GM19463 (cell line): ENCODE results near the gene DAO.
A peak's percentile ranks its signal among the peaks of the same experiment; 100 is the strongest.
"Not testable (repeated sequence)": the region's sequence is repeated elsewhere in the genome, so short reads cannot be mapped to it uniquely, and the experiment has no call there.

Experiments
- ATAC-seq: cut with Tn5 transposase; IDR thresholded peaks from one replicate; pipeline ENCODE4 v1.9.1; 2021; ENCODE audit warnings: mild to moderate bottlenecking, moderate library complexity; ENCODE audit not compliant: unreplicated experiment

Gene DAO

DNA sequence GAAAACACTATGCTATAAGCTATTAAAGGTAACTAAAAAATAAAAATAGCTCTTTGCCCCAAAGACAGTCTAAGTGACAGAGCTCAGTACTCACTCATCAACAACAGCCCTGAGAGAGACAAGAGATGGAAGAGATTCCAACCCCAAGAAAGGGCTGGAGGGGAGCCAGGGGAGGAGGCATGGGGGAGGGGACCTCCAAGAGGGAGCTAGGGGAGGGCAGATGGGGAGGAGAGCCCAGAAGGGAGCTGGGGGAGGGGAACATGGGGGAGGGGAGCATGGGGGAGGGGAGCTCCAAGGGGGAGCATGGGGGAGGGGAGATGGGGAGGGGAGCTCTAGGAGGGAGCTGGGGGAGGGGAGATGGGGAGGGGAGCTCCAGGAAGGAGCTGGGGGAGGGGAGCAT lies 30.2 kb upstream of the DAO start:
- no peak for ATAC-seq

DNA sequence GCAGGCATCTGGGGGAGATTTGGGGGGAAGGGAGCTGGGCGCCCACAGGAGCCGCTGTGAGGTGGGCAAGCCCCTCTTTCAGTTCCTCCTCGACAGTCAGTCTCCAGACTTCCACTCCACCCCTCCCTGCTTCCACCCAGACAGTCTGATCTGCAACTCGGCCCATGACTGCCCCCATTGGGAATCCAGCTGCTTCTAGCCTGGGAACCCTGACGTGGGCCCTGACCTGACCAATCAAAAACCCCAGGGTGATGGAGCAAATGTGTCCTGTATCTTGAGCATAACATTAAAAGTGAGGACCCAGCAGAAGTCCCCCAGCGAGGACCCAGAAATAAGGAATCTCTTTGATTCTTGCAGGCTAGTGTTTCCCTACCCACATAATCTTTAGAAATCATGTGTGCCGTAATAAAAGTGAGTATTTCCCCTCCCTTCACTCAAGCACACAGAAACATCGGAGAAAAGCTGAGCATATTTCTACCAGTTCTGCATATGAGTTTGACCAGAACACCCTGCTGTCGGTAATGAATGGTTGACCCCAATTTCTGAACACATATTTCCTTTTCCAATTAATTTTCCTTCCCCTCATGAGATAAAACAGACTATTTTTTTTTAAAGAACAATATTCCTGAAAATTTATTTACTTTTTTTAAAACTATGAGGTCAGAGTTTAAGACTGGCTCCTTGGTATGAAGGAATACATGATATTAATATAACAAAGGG lies 28.9 kb upstream of the DAO start:
- peak; percentile 72 for ATAC-seq

DNA sequence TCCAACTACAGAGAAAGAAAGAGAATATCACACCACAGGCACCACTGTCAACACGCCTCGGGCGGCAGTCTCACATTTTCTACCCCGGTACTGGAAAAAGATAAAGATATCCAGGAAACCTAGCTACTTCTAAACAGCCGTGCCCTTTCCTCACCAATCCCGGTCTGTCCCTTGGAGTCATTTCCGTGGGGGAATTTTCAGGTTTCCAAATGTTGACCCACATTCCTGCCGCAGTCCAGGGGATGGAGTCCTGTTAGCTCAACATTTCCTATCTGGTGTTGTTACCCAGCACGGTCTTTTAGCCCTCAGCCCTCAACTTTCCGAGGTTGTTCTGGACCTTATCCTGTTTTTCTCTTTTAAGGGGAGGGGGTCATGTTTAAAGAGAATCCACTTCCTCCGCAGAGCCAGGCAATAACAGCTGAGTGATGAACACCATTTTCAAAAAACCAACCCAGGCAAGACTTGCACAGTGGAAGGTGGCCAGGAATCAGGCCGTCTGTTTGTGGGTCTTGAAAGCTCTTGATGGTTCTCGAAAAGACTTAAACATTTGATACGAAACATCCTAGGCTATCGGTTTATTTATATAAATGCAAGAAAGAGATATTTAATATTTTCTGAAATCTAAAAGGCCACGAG lies 27.1 kb upstream of the DAO start:
- no peak for ATAC-seq

DNA sequence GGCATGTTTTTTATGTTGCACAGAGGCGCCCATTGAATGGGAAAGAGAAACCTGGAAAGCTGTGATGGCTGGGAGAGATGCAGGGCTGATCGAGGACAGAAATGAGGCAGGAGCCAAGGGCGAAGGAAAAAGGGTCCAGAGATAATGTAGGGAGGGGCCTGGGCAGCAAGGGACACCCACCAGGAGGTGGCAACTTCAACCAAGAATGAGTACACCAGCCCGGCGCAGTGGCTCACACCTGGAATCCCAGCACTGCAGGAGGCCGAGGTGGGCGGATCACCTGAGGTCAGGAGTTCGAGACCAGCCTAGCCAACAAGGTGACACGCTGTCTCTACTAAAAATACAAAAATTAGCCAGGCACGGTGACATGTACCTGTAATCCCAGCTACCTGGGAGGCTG lies 26.5 kb upstream of the DAO start:
- ATAC-seq, result no peak

DNA sequence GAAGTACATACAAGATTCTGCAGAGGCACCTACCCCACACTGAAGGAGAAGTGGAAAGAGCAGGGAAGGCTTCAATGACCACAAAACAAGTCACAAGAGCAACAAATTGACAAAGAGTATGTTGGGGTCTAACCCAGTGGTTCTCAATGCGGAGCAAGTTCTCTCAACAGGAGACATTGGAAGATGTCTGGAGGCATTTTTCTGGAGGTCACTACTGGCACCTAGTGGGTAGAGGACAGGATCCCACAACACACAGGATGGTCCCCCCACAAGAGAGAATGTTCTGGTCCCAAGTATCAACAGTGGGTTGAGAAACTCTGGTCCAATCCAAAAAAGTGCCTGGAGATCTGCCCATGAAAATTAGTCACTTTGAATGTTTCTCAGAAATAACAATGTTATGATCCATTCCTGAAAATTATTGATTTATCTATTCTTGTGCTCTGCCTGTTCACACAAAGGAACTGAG lies 25.9 kb upstream of the DAO start:
- no peak for ATAC-seq

DNA sequence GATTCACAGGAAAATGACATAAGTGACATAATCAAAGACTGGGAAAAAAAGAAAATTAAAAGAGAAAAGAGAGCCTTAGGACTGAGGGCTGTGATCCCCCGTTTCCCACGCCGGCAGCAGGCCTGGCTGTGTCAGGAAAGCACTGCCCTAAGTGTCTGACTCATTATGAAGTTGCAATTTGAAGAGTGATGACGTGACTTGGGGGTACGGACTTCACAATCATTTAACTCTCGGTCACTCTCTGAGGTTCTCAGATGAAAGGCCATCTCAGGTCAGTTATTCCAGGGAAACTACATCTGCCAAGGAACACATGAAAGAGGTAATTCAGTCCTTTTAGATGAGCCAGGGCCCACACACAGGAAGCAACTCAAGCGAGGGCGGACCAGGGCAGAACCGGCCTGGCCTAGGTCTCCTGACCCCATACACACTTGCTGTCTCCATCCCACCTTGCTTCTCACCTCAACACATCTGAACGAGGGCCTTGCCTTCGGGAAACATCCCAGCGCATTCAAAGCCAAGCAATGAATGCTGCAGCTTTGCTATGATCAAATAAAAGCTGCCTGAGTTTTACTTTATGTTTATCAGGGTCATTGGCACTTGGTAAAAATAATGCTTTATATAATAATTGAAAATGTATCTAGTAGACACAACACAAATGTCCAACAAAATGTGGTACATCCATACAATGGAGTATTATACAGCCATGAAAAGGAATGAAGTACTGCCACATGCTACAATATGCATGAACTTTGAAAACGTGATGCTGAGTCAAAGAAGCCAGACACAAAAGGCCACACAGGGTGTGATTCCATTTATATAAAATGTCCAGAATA lies 25.2 kb upstream of the DAO start:
- no peak for ATAC-seq

DNA sequence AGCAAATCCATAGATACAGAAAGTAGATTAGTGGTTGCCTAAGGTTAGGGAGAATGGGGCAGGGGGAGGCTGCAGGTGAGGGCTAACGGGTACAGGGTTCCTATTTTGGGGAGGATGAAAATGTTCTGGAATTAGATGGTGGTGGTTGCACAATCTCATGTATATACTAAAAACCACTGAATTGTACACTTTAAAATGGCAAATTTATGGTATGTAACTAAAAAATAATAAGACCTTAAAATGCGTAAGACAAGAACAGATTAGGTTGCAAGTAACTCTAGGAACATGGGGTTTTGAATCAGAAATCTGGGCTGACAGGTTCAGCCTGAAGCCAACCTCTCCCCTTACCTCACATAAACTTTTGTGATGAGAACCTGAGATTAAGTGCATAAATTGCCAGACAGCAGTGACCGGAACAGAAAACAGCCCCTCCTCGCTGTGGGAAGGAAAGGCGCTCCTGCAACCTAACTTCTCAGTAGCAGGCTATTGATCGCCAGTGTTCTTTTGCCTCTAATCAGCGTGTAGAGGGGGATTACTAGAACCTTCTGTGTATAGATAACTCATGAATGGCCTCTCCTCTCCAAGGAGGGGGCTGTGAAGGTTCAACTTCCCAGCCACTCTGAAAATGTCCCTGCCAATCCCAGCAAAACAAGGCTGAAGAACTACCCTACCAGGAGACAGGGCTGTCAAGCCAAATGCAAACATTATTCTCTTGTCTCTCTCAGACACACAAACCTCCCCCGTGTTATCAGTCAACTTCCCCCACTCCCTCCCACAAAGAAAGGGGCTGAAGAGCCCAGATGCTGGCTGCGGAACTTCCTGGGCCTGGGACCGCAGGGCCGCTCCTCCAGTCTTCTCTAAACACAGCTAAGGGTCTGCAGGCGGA lies 24.4 kb upstream of the DAO start:
- ATAC-seq, result no peak

DNA sequence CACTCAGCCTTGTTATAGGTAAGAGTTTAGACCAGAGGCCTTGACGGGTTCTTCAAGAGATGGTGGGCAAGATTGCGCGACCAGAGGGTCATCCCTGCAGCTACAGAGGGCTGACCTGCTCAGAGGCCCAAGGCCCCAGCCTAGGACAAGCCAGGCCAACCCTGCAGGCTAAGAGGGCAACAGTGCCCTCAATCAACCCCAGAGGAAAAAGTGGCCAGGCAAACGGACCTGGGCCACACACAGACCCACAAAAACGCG lies 23.8 kb upstream of the DAO start:
- ATAC-seq, result no peak

DNA sequence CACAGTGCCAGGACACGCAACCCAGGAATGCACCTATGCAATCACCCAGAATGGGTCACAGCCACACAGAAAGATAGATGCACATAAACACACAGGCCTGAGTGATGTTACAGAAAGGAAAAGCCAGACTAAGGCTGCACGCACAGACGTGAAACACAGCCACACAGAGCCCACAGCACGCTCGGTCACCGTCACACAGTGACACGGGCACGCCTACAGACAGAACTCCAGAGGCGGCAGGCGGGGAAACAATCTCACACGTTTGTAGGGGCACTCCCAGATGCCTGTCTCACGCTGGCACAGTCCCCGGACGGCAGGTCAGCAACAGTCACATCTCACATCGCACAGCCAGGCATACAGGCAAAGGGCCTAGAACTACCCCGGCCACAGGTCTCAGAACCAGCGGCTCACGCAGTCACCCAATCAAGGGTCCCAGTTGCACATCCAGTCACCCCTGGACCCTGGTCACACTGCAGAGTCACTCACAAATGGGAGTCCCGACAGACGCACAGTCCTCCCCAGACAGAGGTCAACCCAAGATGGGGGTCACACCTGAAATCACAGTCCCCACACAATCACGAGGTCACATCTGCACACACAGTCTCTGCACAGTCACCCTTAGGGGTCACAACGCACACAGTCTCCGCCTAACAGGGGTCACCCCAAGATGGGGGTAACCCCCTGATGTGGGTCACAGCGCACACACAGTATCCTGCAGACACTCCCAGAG lies 23.3 kb upstream of the DAO start:
- peak; percentile 20 for ATAC-seq

DNA sequence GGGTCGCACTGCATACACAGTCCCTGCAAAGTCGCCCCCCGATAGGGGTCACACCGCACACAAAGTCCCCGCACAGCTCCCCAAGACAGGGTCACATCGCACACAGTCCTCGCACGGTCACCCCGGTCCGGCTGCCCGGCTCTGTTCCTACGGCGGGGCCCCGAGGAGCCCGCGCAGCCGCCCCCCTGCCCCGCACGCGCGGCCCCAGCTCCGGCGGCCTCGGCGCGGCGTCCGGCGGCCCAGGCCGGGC lies 22.8 kb upstream of the DAO start:
- no peak for ATAC-seq

DNA sequence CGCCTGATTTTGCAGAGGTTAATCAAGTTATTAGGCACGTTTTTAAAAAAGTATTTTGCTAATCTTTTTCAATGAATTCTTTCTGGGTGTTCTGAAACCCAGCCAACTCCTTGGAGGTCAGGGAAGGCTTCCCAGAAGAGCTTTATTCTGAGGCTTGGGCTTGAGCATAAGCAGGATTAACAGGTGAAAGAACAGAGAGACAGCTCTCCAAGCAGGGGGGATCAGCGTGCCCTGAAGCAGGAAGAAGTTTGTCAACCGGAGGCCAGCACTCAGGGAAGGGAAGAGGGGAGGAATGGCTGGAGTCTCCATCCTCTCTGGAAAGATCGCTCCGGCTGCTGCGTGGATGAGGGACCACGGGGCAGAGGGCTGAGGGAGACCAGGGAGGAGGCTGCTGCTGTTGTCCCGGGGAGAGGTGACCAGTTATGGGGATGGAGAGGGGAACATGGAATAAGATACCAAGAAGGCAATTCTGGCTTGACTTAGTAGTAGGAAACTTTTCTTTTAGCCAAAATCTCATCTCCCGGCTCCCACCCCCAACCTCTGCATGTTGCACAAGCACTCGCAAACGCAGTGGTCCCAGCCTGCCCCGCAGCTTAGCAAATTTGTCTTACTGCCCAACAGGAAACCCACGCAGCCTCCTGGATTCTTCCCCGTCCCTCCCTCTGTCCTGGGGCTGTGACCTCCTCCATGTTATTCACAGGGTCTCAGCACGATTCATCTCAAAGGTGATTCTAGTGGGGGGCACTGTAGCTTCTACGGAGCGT lies 21.4 kb upstream of the DAO start:
- ATAC-seq, result no peak

DNA sequence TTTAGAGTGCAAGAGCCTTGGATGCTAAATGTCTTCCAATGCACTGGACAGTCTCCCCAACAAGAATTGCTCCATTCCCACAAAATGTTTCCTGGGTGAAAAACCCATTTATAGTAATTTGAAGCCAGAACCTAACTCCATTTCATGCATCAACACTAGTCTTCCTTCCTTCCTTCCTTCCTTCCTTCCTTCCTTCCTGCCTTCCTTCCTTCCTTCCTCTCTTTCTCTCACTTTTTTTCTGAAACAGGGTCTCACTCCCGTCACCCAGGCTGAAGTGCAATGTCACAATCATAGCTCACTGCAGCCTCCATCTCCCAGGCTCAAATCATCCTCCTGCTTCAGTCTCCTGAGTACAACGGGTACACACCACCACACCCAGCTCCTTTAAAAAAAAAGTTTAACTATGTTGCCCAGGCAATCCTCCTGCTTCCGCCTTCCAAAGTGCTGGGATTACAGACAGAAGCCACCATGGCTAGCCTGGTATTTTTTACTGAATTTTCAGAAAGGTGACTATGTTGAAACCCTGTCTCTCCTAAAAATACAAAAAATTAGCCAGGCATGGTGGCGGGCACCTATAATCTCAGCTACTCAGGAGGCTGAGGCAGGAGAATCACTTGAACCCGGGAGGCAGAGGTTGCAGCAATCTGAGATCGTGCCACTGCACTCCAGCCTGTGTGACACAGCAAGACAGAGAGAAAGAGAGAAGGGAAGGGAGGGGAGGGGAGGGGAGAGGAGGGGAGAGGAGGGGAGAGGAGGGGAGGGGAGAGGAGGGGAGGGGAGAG lies 20.6 kb upstream of the DAO start:
- not testable (repeated sequence) for ATAC-seq

DNA sequence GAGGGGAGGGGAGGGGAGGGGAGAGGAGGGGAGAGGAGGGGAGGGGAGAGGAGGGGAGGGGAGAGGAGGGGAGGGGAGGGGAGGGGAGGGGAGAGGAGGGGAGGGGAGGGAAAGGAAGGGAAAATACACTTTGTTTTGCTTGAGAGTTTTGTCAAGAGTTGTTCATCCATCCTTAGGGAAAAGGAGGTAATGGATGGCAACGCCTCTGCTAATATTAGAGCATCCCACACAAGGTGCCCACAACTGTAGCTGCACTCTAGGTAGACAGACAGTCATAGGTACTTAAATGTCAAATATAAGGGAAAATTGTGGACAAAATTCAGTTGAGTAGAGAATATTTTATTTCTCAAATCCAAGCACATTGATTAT lies 20.0 kb upstream of the DAO start:
- ATAC-seq, result no peak

DNA sequence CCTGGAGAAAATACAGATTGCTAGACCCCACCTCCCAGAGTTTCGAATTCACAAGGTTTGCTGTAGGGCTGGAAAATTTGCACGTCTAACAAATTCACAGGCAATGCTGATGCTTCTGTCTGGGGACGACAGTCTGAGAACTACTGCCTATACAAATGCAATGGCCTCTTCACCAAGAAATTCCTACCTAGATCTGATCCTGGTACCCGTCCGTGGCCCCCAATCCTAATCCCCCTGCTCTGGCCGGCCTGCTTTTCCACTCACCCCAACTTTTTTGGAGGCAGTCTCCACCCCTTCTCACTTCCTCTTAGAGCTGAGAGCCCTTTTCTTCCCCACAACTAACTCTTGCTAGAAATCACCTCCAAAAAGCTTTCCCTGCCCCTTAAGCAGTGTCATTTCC lies 19.4 kb upstream of the DAO start:
- ATAC-seq, result no peak

DNA sequence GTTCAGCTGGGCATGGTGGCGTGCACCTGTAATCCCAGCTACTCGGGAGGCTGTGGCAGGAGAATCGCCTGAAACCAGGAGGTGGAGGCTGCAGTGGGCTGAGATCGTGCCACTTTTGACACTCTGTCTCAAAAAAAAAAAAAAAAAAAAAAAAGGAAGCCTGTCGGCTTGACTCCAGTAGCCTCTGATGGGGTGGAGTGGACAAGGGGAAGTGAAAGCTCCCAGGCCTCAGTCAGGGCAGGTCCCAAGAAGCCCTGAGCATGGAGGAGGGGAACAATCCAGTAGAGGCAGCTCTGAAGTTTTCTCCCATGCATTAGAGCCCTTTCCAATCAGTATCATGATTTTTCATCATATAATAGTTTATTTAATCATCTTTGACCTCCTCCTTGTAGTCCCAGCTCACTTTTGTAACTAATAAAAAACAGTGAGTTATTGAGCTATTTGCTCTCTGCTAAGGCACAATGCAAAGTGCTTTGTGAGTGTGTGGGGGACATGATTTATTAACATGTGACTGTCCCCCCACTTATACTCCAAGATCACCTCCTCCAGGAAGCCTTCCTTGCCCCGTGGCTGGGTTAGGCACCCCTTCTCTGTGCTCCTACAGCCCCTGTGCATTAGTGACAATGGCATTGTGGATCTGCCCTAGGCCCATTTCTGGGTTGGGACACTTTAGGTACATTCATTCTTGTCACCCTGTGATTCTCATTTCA lies 17.9 kb upstream of the DAO start:
- no peak for ATAC-seq

DNA sequence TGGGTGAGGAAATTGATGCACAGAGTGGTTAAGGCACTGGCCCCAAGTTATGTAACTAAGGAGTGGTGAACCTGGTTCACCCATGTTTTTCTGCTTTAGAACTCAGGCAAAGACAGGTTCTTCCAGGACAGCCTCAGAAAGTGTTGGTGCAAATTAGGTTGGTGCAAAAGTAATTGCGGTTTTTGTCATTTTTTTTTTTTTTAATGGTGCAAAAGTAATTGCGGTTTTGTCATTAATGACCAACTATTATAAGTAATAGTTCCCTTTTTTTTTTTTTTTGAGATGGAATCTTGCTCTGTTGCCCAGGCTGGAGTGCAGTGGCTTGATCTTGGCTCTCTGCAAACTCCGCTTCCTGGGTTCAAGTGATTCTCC lies 17.3 kb upstream of the DAO start:
- ATAC-seq, result no peak

DNA sequence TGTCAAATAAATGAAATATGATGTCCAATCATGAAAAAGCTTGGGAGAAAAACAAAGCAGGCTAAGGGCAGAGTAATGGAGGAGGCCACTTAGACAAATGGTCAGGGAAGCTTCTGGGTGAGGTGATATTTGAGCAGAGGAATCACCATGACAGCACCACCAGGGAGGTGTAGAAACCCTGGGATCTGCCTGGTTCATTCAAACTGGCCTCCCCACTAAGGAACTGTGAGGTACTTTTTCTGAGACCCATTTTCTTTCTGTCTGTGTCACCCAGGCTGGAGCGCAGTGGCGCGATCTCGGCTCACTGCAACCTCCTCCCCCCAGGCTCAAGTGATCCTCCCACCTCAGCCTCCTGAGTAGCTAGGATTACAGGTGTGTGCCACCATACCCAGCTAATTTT lies 14.7 kb upstream of the DAO start:
- ATAC-seq, result no peak

DNA sequence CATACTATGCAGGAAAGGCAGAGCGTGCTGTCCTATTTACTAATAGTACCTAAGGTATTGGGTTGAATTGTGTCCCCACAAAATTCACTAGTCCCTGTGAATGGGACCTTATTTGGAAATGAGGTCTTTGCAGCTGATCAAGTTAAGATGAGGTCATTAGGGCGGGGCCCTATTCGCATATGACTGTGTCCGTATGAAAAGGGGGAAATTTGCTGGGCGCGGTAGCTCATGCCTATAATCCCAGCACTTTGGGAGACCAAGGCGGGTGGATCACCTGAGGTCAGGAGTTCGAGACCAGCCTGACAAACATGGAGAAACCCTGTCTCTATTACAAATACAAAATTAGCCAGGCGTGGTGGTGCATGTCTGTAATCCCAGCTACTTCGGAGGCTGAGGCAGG lies 13.8 kb upstream of the DAO start:
- ATAC-seq, result not testable (repeated sequence)

DNA sequence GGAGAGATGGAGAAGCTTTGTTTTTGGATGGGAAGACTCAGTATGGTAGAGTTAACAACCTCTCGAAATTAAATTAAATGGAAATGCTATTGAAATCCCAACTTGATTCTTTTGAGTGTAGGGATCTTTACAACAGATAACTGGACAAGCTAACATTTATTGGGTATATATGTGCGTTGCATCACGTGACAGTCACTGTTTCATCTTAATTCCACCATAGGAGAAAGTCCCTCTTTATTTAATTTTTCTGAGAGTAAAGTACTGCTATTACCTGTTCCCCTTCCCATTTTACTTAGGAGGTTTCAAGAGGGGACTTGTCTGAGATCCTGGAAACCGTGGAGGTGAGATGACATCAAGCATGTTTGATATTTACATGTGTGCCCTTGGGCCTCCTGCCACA lies 11.1 kb upstream of the DAO start:
- no peak for ATAC-seq
